Hematopoietic multipotent progenitor cell treated with erythropoietin and hydrocortisone succinate and interleukin-3 and kit ligand, for 15 days (in vitro differentiated cells): Measurements from ENCODE around the gene CFAP92.

Experiments
- DNase-seq: peaks from one replicate; pipeline ENCODE4 v3.0.0-alpha.2; 2015; ENCODE audit warnings: low spot score

CFAP92 gene

DNA sequence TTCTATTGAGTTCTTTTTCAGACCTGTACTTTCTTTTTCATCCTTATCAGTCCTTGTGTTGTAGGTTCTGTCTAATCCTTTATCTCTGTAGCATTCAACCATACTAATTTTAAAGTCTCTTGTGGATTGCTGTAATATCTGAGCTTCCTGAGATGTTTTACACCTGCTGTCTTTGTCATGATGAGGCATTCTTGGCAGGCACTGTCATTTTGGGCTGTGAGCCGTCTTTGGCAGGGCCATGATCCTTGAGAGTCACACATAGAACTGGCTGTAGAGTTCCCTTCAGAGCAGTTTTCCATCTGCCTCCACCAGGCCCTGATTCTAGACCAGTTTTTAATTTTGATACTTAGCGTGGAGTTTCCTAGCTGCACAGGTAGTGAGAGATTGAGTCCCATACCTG lies 13.9 kb upstream of the CFAP92 start:
- no peak for DNase-seq

DNA sequence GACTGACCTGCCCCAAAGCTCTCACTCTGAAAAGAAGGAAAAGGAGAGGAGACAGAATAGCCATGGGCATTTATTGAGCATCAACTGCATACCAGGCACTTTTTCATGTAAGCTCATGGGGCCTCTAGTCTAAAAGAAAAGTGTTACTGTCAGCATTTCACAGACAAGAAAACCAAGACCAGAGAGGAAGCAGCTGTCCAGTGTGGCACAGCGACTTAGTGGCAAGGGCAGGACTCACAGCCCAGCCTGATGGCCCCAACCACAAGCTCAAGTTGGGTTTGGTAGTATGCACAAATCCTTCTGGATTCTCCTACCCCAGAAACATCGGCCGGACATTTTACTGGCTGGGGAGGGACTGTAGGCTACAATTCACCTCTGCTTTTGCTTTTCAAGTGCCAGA lies 13.0 kb upstream of the CFAP92 start:
- no peak for DNase-seq

DNA sequence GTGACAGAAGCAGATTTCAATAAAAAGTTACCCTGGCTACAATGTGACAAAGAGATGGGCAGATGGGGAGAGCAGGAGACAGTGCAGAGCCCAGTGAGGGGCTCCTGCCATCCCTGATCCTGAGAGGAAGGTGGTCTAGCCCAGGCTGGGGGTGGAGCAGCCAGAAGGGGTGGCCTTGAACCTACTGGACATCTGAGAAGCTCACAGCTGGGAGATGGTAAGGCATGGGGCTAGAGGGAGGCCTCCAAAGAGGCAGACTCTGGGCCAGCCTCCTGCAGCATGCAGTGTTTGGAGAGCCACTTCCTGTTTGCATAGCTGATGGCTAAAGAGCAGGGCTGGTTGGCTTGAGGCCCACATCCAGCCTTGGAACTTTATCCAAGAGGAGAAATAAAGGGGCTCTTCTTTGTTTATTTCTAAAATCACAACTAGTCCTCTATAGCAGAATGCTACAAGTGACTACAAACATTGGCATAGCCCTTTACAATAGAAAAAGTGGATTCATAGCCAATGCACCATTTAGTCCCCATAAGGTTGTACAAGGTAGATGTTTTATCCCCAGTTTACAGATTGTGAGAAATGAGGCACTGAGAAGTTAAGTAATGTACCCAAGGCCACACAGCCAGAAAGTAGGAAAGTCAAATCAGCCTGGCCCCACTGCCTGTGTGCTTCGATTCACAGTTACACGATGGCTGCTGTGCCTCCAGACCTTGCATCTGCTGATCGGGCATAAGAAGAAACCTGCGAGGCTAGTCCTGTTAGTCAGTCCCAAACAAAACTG lies 11.8 kb upstream of the CFAP92 start:
- DNase-seq: no peak

GRCh38 chr3:129004639-129005295 lies 10.9 kb upstream of the CFAP92 start:
- DNase-seq: no peak

DNA sequence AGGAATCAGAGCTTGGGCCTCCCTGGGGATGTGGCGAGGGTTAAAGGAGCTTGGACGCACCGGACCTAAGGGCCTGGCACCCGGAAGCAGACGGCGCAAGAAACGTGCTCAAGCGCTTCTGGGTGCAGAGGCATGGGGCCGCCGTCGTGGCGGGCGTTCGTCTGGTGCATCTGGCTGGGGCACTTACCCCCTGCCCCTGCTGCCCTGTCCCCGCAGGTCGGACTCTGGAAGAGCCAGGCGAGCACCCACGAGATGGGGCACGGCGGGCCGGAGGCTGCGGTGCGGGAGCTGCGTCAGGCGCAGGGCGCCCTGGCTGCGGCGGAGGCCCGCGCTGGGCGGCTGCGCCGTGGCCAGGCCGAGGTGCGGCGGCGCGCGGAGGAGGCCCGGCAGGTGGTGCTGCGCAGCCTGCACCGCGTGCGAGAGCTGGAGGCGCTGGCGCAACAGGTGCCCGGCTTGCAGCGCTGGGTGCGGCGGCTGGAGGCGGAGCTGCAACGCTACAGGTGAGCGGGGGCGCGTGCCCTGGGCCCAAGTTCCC lies 9.8 kb upstream of the CFAP92 start:
- DNase-seq: no peak

DNA sequence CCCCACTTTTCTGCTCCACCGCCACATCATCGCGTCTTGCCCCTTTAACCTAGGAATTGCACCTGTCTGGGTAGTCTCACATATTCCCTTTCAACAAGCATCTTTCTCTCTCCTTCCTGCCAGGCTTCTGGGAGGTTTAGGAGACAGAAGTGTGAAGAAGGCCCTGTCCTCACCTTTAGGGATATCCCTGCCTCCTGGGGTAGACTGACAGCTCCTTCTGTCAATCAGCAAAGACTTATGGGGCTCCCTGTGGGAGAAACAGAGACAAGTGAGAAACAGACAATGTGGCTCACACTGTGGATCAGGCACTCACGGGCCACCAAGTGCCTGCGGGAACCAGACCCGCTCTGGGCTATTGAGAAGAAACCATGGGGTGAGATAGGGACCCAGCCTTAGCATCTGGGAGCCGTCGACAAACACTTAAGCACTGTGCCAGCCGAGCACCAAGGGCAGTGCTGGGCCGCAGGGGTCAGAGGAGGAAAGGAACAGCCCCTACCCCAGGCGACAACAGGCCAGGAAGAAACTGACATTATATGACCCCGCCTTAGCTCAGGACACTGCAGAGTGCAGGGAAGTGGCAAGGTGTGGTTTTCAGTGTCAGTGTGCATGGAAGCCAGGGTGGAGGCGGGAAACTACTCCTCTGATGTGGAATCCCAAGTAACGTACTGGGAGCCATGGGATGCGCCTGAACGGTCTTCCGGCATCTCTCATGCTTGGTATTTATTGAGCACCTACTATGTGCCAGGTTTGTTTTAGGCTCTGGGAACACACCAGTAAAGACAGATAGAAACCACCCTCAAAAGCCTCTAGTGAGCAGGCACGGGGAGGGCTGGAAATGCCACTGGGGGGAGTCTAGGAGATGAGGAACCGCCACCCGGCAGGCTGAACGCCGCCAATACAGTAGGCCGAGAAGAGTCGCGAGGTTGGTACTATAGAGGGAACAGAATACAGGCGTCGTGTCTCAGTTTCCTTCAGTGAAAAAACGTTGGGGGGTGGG lies 9.0 kb upstream of the CFAP92 start:
- DNase-seq: no peak

GRCh38 chr3:129001806-129002572 lies 8.1 kb upstream of the CFAP92 start:
- DNase-seq: no peak

GRCh38 chr3:129001101-129001805 lies 7.4 kb upstream of the CFAP92 start, which contains the start of gene EFCC1:
Gene EFCC1 (plus strand): TSS chr3:129001304. CDS start chr3:129001629, 325 bp downstream.
- no peak for DNase-seq

DNA sequence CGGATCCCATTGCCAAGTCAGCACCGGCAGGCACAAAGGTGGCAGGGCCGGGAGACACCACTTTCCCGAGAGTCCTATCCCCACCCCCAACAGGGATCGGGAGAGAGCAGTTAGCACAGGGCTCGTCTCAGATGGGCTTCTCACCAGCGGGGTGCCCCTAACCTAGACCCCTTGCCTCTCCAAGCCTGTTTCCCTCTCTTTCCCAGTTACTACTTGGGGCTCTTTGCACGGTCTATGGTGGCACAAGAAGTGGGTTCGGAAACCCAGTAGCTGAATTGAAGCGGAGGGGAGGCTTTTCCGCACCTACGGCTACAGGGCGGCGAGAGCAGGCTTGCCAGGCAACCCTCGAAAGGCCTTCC lies 6.8 kb upstream of the CFAP92 start:
- no peak for DNase-seq

GRCh38 chr3:128999102-128999501 lies 5.2 kb upstream of the CFAP92 start:
- no peak for DNase-seq

GRCh38 chr3:128998561-128998960 lies 4.7 kb upstream of the CFAP92 start:
- no peak for DNase-seq

DNA sequence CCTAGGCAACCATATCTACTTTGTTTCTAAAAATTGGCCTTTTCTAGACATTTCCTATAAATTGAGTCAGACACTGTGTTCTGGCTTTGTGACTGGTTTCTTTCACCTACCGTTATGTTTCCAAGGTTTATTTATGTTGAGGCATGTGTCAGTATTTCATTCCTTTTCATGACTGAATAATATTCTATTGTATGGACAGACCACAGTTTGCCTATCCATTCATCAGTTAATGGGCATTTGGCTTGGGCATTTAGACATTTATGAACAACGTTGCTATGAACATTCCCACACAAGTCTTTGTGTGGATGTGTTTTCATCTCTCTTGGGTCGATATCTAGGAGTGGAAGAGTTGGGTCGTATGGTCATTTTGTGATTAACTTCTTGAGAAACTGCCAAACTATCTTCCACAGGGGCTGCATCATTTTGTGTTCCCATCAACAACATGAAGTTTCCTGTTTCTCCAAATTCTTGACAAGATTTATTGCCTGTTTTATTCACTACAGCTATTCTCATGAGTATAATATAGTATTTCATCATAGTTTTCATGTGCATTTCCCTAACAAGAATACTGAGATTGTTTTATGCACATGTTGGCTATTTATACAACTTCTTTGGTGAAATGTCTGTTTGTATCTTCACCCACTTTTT lies 3.7 kb upstream of the CFAP92 start:
- no peak for DNase-seq

DNA sequence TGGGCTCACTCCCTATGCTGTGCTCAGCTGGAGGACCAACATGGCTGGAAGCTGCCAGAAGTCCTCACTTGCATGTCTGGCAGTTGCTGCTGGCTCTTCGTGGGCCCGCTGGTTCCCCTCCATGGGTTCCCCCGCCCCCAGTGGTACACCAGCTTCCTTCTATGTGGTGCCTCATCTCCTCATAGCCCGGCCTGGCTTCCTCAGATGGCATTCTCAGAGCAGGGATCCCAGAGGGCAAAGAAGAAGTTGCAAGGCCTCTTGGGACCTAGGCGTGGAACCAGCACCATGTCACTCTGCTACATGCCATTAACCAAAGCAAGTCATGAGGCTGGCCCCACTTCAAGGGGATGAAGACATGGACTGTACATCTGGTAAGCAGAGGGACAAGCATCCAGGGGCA lies 2.9 kb upstream of the CFAP92 start:
- no peak for DNase-seq

- DNase-seq: no peak
Observed at GRCh38 chr3:128996200-128996599, 2.3 kb upstream of the CFAP92 start.

GRCh38 chr3:128995737-128996136 lies 1.9 kb upstream of the CFAP92 start:
- DNase-seq: no peak

DNA sequence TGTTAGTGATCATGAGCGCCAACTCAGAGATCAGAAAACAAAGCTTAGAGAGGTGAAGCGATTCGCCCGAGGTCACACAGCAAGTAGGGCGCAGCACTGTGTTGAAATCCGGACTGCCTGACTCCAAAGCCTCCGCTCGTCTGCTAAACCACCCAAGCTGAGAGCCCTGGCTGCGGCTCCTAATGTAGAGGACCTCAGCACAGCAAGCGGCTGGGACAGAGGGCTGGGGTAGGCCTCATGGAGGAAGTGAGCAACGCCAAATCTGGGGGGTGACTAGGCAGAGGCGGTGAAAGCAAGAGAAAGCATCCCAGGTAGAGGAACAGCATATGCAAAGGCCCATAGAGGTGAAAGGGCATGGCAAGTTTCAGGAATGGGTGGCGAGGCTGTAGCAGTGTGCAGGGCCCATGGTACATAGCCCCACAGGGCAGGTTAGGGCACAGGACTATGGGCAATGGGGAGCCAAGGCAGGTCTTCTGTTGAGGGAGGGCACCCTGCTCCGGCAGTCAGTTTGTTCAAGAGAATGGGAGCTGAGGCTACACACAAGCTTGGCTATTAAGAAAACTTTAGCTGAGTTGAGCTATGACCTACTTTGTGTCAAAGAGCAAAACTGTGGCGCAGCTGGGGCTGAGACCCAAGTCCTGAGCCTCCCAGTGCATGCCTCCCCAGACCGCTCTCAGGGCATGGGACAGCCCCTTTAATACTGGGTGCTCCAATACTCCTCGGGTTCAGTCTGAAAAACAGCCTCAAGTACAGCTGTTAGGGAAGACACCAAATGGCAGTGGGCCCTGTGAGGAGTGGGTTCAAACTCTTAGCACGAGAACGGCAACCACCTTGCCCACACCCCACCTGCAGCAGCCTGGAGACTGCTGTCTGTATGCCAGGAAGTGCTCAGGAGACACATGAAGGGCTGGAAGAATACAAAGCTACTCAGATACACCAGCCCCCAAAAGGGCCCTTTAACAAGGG lies 988 bp upstream of the CFAP92 start:
- DNase-seq: no peak

DNA sequence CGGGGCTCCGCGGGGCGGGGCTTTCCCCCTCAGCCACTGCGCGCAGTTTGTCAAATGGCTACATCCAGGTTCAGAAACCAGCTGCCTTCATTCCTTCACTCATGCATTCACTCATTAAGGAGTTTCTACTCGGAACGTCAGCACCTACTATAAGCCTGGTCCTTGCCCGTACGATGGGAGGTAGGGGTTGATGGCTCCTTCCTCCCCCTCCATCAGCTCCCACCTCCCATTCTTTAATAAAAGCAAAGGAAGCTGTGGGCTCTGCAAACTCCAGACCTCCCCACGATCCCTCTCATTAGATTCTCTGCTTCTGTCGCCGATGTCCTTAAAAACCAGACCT lies 267 bp upstream of the CFAP92 start:
- DNase-seq: no peak

DNA sequence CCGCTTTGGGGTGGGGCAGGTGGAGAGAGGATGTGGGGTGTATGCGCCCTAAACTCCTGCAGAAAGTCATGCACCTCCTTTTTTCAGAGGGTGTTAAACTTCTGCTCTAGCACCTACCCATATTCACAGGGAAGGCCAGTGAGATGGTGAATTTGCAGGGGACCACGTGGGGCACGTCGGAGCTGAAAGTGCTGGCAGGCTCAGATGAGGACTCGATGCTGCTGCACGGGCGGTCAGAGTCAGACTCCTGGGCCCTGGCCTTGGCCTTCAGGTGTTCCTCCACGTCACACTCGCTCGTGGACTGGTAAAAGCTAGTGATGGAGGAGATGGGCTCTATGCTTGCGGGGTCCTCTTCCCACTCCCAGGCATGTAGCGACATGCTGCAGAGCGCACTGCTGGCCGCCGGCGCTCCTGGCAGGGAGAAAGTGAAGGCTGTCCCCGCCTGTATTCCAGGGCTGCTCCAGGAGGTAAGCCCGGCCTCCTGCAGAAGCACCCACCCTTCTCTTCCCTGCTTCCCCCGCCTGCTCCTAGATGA lies 883 bp downstream of the CFAP92 start:
- no peak for DNase-seq

GRCh38 chr3:128991355-128991895 lies 2.5 kb downstream of the CFAP92 start:
- no peak for DNase-seq
